GM18517 (cell line): ENCODE data around the gene ZNF775.

Experiments
- ATAC-seq: cut with Tn5 transposase; IDR thresholded peaks from one replicate; pipeline ENCODE4 v1.9.1; 2021; ENCODE audit warnings: mild to moderate bottlenecking, moderate library complexity; ENCODE audit not compliant: unreplicated experiment

ZNF775 gene

DNA sequence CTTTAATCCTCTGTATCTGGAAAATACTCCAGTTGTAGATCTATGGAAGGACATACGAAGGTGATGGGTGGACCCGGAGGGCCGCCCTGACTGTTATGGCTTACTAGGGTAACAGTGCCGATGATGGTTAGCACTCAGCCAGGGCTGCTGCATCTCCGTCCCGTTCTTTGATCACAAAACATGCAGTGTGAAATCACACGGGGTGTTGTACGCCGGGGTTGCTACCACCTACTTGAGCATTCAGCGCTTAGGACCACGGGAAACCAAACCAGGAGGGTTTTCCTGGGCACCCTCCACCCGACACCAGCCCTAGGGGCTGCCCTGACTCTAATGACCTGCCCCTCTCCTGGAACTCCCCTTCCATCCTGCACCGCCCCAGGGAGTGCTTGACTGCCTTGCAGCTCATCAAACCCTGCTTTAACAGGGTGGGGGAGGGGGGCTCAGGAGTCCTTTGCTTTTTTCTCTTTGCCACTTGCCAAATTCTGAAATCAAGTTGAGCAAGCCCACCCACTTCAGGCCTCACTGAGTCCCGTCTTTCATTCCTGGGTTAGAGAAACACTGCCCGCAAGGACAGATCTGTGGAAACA is 20.4 kb downstream of the ZNF775 start:
- no peak for ATAC-seq

DNA sequence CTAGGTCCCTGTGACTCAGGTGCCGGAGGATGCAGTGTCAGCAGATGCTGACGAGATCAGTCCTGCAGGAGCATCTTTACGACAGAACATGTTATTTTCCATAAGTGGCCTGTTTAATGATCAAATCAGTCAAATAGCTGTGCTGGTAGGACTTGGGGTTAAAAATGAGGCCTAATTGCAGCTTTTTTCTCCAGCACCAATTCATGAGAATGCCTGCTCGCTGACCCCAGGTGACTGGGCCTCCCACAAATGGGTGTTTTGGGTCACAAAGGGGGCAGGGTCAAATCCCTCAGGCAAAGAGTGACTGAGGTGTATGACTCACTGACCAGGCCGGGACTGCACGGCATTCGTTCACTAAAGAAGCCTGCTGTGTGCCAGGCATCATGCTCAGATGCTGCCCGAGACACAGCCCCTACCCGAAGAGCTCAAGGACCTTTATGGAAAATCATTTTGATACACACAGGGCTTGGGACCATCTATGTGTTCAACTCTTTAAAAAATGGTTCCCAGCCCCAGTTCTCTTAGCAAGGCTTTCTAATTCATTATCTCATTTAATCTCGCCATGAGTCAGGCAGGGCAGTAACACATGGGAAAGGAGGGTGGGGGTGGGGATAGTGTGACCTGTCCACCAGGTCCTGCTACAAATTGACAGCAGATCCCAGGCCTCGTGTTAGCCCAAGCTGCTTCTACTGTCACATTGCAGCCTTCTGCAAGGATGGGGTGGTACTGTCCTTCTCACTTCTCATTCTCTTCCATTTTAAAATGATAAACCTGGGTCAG is 21.1 kb downstream of the ZNF775 start:
- ATAC-seq = no peak

DNA sequence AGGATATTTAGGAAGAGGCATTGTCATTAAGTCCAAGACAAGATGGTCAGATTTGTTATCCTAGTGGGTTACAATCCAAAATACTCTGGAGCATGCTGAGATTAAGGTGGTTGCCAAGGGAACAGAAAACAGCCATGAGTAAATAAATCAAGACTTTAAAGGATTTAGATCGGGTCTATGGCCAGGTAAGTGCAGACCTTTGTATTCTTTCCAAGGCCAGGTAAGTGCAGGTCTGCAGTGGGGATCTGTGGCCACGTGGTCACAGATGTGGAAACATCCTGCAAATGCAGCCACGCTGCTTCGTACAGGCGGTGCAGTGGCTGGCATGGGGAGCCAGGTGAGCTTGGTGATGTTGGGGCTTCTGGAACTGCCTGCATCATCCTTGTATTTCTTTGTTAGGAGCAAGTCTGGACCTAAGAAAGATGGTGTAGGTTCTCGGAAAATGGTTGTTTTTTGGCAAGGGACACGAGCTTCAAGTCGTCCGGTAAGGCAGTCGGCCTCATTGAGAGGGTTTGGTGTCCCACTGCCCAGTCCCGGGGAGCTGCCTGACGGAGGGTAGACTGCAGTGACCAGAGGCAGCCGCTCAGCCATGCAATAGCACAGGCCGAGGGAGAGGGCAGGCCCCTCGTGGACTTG is 21.8 kb downstream of the ZNF775 start:
- no peak for ATAC-seq

DNA sequence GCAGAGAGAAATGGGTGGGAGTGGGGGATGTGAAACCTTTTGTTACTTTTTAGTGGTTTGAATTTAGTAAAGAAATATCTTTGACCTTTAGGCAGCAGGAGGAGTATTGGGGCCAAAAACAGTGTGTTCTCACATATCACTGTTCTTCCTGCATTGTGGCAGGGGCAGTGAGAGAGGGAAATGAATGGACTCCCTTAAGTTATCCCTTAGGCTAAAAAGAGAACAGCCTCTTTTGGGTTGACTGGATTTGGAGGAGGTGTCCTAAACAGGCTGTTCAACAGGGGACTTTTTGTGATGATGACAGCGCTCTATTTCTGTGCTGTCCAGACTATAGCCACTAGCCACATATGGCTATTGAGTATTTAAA is 22.3 kb downstream of the ZNF775 start:
- no peak for ATAC-seq

DNA sequence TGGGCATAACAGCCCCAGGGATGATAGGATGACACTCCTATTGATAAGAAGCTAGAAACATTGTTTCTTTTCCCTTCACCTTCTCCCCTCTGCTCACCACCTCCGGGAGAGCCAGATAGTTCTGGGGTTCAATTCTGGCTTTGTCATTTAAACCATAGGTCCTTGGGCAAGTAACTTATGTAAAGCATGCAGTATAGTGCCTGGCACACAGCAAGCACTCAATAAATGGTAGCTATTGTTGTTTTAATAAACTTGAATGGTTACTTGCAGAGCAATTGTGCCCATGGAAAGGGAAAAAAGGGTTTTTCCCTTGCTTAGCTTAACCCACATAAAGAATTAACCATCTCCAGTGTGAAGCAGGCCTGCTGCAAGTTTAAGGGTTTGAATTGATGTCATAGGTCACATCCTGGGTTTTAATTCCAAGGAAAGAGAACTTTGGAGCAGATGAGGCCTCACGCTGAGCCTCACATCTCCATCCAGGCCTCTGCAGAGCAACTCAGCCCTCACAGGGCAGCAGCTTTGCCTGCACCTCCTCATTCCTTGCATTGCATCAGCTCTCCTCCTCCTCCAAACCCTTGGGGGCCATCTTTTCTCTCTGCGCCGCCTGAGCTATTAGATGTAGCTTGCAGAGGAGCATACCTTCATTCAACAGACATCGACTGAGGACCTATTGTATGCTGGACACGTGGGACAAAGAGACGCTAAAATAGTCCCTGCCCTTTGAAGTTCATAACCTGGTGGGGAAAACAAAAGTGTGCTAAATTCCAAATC is 22.9 kb downstream of the ZNF775 start:
- ATAC-seq = no peak

DNA sequence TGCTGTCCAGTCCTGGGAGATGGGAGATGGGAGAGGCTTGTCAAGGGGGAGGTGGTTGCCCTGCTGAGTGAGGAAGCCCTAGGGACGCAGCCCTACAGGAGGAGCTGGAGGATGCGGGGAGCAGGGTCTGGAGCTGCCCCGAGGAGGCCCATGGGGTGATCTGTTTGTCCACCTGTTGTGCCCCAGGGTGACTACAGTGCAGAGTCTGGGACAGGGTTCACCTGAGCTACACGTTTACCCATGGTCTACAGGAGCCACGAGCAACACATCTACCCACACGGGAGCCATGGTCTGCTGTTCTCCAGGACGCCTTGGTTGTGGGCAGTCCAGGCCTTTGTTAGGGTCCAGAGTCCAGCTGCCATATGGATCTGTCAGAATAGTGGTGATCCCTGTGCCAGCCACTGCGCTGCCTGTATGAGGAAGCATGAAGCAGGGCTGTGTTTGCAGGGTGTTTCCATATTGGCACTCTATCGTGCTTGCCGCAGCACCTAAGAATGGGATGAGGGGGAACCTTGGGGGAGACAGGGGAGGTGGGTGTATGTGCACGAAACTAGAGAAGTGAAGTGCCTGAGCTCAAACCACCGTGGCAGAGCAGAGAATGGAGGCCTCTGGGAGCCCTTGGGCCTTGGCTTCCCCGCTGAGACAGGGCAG is 23.7 kb downstream of the ZNF775 start:
- no peak for ATAC-seq

DNA sequence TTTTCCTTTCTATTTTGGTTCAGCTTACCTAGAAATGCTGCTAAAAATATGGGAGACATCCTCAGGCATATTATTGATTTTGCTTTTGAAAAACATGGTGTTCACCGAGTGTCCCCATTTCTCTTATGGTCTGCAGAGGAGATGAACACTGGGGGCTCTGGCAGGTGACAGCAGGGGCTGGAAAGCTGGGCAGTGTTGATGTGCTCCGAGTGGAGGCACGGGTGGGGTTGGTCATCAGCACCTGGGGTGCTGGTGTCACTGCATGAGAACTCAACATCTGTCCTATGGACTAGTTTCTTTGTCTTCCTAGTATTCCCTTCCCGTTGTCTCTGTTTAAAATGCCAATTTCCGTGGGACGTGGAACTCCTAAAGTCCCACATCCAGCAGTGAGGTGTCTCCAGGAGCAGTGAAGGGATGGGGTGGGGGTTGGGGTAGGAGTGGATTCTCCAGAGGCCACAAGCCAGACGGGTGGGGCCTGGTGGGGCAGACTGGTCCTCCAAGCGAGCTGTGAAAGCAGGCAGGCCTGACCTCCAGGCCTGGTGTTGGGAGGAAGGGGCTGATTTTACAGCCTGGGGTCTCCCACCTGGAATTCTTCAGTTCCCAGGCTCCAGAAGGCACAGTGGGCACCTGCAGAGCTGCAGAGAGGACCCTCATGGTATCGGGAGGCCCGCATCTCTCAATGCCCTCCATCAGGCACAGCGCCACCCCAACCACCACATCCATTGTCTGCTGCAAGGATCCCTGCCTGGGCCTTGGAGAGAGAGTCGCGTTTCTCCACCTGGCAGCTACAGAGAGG is 24.4 kb downstream of the ZNF775 start:
- ATAC-seq = no peak

DNA sequence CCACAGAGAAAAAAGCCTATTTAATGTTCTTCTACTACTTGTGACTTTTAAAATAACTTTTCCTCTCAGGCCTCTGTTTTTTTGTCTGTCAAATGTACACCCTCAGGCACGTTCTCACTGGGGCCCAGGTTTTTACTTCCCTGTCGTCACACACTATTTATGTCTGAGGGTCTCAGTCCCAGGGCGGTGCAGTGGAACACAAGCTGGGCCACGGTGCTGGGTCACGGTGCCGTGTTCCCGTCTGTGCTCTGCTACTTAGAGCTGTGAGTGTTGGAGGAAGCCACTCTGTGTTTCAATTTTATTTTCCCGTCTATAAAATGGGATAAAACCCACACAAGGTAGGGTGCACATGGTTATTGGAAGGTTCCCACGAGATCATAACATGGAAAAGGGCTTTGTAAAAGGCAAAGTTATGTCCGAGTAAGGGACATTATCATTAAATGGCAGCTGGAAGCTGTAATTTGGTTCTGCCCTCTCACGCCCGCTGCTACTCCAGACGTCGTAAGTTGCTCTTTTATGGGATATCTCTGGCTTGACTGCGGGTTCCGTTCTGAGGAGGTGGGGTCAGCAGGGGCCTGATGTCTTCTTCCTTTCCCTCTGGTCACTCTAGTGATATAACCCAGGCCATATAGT is 25.2 kb downstream of the ZNF775 start:
- ATAC-seq = no peak

DNA sequence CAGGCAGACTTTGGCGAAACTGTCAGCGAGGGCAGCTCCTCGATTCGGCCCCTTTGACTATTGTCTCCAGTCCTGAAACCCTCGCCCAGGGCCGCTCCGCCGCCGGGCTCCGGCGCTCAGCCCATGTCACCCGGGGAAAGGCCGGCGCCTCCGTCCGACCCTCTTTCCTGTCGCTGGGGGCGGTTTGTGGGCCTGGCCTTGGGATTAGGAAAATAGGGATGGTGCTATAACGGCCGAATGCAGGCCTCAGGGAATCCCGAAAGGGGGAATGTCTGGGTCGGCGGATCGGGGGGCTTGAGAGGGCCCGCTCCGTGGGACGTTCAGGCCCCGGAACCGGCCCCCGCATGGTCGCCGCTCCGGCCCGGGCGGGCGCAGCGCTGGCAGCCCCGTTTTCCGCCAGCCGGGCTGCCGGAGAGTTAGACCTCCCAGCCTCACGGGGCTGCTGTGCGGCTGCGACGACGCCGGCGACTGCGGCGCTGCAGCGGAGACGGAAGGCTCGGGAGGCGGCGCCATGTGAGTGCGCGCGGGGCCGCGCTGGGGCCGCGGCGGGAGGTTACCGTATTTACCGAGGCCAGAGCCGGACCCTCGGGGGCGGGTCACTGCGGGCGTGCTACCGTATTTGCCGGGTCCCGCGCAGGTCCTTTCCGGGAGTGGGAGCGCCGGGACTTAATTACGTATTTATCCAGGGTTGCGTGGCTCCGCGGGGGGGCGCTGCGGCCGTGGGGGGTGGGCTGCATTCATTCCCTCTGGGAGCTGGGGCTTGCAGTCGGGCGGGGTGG is 25.9 kb downstream of the ZNF775 start:
- ATAC-seq = peak; percentile 36

DNA sequence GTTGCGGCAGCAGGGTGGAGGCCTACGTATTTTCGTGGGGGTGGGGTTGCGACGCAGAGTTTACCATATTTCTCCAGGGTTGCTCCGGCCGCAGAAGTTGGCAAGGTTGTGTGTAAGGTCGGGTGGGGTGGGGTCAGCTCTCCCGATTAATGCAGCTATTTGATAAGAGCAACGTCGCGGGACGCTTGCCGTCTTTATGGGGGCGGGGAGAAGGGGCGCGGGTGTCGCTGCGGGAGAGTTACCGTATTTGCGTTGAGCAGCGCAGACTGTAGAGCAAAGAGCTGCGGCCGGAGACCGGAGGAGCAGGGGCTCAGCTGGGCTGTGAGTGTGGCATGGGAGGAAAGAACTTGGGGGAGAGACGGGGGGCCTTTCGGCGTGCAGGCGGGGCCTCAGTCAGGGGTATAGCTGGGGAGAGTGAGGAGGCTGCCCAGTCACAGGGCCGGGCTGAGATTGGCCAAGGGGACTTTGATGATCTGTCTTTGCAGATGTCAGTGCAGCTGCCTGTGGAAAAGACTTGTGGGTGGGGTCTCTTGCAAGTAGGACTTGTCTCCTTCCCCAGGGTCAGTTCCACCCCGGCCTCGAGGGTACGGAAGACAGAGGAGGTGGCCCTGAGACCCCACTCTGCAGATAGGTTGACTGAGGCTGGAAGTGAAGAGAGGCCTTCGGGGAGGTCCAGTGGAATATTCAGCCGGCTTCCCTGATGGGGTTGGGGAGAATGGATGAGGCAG is 26.6 kb downstream of the ZNF775 start:
- no peak for ATAC-seq

DNA sequence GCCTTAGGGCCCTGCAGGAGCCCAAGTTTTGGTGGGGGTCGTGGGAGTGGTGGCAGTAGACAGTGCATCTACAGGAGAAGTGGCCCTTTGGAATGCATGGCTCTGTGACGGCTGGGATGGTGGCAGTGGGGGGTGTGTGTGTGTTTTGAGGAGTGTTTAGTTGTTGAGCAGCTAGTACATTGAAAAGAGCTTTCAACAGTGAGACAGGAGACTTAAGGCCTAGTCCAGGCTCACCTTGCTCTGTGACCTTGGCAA is 27.1 kb downstream of the ZNF775 start:
- ATAC-seq = no peak

DNA sequence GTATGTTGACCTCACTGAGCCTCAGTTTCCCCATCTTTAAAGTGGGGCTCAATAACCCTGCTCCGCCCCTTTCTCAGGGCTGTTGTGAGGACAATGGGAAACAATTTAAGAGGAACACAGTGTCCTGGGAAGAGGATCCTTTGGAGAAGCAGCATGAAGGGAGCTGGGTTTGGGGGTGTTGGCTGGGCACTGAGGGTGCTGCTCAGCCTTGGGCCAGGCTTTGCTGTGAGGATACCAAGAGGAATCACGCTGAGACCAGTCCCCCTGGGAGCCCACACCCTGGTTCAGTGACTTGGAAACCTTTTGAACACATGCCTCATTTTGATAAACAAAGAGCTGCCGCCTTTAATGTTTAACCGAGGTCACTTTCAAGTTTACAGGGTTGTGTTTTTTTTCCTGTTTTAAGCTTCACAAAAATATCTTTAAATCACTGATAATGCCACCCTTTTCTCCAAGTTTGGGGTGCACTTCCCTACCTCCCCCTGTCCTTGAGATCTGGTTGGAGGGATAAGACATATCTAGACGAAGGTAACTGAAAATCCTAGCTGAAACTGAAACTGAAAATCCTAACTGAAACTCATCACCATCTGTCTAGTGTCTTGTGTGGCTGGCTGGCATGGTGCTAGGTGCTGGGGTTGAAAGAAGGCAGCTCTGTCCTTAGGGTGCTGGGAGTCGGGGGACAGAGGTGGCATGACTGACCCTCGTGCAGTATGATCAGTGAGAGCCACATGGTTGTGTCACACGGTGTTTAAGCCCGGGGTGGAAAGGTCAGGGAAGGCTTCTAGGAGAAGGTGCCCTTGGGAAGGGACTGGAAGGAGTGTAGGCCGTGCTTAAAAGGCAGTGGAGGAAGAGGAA is 27.7 kb downstream of the ZNF775 start:
- ATAC-seq = peak; percentile 76

DNA sequence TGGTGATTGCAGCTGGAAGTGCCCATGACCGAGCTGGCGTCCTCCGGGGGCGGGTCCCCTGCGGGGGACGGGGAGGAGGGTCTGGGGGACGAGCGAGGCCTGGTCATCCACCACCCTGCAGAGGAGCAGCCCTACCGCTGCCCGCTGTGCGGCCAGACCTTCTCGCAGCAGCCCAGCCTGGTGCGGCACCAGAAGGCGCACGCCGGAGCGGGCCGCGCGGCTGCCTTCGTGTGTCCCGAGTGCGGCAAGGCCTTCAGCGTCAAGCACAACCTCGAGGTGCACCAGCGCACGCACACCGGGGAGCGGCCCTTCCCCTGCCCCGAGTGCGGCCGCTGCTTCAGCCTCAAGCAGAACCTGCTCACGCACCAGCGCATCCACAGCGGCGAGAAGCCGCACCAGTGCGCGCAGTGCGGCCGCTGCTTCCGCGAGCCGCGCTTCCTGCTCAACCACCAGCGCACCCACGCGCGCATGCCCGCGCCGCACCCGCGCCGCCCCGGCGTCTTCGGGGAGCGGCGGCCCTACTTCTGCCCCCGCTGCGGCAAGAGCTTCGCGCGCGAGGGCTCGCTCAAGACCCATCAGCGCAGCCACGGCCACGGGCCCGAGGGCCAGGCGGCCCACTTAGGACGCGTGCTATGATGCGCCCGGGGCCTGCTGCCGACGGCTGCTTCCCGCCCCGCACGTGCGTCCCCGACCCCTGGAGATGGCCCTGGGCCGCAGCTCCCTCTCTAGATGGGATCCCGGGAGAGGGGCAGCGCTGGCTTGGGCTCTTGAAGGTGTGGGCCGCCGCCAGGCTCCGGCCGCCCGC is 28.7 kb downstream of the ZNF775 start:
- no peak for ATAC-seq

DNA sequence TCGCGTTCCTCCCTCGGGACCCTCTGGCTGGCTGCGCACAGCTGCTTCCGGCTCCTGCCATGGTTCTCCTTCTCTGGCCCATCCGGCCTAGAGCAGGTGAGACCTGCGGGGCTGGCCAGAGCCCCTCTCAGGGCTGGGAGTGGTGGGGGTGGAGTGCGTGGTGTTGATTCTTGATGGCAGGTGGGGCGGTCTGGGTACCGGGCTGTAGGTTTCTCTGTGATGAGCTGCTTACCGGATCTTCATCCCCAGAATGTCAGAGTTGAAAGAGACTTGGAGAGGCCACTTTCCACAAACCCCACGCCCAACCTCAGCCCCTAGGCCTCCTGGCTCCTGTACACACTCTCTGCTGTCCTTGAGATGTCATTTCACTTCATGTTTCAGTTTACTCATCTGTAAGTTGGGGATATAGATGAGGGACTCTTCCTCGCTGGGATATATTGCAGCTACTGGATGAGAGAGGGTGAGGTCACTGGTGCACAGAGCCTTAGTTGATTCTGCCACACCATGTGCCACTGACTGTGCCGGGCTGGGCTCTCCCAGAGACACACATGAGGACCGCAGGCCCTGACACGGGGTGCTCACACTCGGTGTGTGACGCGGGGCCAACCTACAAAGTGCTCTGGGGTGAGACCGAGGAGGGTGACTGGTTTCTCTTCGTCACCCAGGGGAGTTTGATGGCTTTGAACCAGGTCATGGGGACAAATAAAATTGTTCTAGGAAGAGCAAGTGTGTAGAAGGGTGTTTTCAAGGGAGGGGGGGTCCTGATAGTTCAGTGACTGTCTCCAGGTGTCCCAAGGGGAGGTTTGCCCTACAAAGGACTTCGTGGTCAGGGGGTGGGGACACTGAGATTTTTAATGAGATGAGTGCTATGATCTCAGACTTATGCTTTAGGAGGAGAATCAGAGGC is 29.5 kb downstream of the ZNF775 start:
- peak; percentile 20 for ATAC-seq

DNA sequence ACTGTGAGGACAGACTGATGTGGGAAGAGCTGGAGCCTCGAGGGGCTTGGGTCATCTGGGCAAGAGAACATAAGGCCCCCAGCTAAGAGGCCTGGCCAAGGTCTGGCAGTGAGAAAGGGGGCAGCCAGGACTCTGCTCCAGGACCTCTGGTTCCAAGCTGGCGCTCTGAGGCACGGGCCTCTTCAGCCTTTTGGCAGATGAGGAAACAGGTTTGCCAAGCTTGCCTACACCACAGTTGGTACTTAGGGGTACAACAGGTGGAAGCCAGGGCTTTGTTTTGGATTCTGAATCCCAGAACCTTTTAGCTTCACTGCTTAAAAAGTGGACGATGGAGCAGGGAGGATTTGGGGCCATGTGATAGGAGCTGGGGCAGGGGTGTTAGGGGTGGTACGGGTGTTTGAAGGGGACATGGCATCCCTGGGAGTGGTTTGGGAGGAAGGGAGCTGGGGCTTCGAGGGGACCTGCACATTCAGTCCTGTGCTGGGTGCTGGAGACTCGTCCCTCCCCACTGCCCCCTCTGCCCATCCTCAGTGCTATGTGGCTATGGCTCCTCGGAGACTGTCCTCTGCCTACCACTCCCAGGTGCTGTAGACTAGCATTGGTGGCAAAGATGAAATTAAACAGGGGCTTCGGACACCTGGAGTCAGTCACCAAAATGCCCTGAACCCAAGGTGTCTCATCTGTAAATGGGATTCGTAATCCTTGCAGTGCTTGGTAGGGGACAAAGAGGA is 30.3 kb downstream of the ZNF775 start:
- no peak for ATAC-seq
